ENCODE measurements around the gene PNMA8C.

- TF ChIP-seq CTCF (conservative IDR thresholded peaks at IDR 0.05; ENCODE audit: low read depth, low read length) (no peak), EZH2 (IDR thresholded peaks at IDR 0.05; ENCODE audit: low read length, unreplicated experiment) (no peak)
These were observed 41.0 kb downstream of the PNMA8C start for GRCh38 chr19:46387713-46388130.

Measured in PC-3 (cell line).